NCI-H748 (cell line): ENCODE measurements around the gene PEG3.

Experiments used
- DNase-seq: peaks from one replicate; lab custom pipeline; 2025; ENCODE audit not compliant: unreplicated experiment; lab: John Stamatoyannopoulos, UW

The PEG3 gene

DNA sequence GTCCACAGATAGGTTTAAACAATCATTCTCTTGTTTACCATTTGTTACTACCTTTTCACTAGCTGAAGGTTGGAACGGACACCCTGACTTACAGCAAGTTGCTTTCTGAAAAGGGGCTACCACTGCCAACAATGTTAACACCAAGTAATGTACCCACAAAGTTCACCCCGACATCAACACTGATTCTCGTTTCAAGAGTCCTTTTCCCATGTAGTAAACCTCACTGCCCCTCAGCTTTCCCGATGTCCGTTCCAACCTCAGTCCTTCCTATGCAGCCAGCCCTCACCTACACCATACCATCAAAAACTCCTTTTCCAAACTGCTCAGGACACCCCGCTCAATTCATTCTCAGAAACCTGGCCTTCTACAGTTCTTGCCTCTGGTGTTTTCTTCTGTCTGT, 29.0 kb downstream of the PEG3 start:
- no peak for DNase-seq

- DNase-seq: no peak
Observed at GRCh38 chr19:56810260-56810659, 30.3 kb downstream of the PEG3 start.

GRCh38 chr19:56808717-56809392, 31.7 kb downstream of the PEG3 start:
- DNase-seq: no peak

GRCh38 chr19:56806639-56807038, 33.9 kb downstream of the PEG3 start:
- DNase-seq: no peak
